DMS79 (cell line): ENCODE data around the gene PAPOLA.
A peak's percentile ranks its signal among the peaks of the same experiment; 100 is the strongest.
"Not testable (repeated sequence)": the region's sequence is repeated elsewhere in the genome, so short reads cannot be mapped to it uniquely, and the experiment has no call there.

ENCODE experiments used
- DNase-seq: peaks from one replicate; lab custom pipeline; 2025; lab: John Stamatoyannopoulos, UW

PAPOLA gene

DNA sequence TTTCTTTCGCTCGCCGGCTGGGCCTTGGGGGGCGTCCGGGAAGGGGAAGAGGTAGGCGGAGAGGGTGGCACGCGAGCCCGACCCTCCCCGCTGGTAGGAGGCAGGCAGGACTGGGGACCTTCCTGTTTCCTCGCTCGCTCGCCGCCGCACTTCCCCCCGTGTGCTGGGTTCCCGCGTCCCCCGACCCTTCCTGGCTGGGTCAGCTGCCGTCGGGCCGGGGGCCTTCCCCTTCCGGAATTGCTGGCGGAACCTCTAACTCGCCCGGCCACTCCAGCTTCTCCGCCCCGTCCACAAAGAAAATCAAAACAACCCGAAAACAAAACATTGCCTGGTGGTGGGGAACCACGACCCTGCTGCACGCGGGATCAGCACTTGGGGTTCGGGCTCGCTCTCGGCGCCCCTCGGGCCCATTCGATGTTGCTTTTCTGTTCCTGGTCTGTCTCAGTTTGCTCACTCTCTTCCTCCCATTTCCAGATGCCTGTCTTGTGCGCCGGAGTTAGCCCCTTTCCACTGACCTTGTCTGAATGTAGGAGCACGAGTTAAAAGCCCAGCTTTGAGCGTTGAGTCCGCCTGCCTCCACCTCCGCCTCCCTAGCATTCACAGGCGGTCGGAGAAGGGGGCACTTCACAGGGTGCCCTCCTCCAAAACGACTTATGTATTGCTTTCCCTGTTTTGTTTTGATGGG is 581 bp downstream of the PAPOLA start:
- DNase-seq: peak; percentile 52

DNA sequence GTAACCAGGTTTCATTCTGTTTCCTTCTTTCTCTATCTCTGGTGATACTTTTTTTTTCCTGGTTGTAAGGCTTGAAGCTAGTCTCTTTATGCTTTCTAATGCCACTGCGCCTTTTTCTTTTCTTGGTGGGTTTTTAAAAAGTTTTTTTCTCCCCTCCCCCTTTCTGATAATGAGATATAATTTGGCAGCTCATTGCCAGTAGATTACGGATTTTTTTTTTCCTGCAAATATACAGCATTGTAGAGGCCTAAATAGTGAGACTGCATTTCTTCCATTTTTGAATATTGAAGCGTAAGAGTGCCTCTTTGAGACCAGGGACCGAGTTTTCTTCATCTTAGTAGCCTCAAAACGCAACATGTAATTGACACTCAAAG is 1.1 kb downstream of the PAPOLA start:
- no peak for DNase-seq

DNA sequence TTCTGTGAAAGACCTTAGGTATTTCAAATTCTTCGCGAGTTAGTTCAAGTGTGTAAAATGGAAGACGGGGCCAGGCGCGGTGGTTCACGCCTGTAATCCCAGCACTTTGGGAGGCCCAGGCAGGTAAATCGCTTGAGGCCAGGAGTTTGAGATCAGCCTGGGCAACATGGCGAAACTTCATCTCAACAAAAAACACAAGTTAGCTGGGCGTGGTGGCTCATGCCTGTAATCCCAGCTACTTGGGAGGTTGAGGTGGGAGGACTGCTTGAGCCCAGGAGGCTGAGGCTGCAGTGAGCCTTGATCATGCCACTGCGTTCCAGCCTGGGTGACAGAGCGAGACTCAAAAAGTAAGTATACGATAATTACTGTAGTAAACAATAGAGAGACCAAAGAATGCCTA is 2.2 kb downstream of the PAPOLA start:
- not testable (repeated sequence) for DNase-seq

DNA sequence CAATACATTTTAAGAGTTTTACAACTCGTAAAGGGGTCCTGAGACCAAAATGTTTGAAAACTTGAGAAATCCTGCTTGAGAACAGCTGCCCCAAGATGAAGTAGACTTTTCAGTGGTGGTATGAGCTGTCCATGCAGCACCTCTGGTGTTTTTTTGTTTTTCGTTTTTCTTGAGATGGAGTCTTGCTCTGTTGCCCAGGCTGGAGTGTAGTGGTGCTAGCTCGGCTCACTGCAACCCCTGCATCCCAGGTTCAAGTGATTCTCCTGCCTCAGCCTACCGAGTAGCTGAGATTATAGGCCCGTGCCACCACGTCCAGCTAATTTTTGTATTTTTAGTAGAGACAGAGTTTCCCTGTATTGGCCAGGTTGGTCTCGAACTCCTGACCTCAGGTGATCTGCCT is 5.5 kb downstream of the PAPOLA start:
- no peak for DNase-seq

DNA sequence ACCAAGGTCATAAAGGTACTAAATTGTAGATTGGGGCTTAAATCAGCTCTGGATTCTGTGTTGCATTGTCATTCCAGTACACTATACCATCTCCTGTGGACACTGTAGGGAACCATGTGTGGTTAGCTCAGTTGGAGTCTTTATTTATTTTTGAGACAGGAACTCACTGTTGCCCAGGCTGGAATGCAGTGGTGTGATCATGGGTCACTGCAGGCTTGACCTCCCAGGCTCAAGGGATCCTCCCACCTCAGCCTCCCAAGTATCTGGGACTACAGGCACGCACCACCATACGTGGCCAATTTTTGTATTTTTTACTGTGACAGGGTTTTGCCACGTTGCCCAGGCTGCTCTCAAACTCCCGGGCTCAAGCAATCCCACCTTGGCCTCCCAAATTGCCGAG is 6.7 kb downstream of the PAPOLA start:
- DNase-seq: no peak

DNA sequence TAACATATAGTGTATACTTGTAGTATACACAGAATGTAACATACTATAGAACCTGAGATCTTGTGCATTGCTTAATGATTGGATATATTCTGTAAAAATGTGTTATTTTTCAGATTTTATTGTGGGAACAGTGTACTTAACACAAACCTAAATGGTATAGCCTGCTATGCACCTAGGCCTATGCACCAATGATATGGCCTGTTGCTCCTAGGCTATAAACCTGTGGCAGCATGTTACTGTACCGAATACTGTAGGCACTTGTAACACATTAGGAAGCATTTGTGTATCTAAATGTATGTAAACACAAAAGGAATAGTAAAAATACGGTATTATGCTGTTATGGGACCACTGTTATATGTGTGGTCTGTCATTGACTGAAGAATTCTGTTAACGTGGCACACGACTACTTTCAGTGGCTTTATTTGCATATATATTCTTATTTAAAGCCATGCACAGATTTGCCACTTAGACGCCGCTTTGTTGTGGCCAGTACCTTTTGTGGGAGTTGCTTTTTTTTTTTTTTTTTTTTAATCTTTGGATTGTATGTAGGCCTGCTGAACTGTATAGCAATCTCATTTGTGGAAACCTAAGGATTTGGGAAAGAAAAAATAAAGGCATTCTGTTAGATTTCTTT is 7.4 kb downstream of the PAPOLA start:
- DNase-seq: no peak

DNA sequence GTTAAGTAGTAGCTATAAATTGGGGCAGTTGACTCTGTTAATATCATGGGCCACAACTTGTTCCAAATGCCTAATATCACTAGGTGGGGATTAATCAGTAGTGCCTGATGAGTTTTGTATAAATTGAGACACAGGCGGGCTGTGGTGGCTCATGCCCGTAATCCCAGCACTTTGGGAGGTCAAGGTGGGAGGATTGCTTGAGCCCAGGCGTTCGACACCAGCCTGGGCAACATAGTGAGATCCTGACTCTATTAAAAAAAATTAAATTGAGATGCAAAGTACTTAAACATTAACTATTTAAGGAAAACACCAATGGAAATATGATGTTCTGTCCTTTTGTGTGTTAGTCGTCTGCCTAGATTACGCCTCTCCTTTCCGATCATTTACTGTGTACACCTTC is 9.0 kb downstream of the PAPOLA start:
- DNase-seq: no peak

DNA sequence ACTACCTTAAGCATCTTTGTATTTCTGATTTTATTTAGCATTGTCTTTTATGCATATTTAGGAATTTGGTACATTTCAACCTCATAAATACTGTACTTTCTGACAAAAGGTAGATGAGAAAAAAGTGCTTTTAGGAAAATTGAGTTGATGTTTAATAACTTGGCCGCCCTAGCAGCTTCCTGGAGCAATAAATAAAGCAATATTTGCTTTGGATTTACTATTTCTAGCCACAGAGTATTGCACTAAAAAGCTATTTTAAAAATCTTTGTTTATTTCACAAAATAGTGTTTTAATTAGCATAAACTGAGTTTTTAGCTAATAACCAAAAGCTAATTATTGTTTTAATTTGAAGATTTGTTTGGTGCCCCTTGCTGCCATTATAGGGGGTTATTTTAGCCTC is 9.5 kb downstream of the PAPOLA start:
- no peak for DNase-seq

DNA sequence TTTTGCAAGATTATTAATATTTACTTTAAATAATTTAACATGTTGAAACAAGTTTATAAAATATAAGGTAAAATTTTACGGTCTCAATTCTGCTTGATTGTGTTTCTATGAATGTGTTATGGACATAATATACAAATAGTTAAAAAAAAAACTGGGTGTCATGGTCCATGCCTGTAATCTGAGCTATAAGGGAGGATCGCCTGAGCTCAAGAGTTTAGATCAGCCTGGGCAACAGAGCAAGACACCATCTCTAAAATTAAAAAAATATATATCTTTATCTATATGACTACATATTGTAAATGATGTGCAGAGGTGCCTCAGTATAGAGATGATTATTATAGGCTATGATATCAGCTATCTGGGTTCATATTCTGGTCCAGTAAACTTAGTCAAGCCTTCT is 9.9 kb downstream of the PAPOLA start:
- DNase-seq: no peak

DNA sequence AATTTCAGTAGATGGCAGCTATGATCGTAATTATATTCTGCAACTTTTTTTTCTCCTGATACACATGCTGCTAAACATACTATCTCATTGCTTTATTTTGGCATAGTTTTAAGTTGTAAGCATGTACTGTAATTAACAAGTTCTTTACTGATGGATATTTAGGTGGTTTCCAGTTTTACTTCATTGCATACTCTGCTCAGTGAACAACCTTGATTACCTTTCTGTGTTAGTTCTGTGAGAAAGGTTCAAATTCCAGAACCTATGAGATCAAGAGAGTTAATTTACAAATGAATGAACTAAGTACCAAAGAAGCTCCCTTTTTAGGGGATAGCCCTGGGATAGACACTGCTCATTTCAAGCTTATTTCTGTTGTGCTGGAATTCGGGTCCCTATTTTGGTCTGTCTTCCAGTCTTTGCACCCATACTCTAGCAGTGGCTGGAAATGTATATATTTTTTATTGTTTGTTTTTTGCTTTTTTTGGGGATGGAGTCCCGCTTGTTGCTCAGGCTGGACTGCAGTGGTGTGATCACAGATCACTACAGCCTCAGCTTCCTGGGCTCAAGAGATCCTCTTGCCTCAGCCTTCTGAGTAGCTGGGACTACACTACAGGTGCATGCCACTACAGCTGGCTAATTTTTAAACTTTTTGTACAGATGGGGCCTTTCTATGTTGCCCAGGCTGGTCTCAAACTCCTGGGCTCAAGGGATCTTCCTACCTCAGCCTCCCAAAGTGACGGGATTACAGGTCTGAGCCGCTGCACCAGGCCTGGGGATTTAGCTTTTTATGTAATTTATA is 10.6 kb downstream of the PAPOLA start:
- no peak for DNase-seq

DNA sequence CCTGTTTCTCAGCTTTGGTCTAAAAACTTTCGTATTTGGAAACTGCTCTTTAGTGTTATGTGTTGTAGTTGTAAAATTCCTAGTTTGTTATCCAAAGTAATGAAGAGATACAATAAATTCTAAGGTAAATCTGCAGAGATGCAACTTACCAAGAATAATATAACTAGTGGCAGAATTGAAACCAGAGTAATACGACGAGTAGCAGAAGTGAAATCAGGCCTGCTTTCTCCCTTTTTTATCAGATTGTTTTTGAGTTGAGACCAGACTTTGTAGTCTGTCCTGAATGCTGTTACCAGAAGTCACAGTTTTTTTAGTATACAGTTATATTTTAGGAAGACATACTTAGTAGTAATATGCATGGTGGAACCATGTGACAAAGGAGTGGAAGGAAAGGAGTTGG is 12.5 kb downstream of the PAPOLA start:
- DNase-seq: no peak

DNA sequence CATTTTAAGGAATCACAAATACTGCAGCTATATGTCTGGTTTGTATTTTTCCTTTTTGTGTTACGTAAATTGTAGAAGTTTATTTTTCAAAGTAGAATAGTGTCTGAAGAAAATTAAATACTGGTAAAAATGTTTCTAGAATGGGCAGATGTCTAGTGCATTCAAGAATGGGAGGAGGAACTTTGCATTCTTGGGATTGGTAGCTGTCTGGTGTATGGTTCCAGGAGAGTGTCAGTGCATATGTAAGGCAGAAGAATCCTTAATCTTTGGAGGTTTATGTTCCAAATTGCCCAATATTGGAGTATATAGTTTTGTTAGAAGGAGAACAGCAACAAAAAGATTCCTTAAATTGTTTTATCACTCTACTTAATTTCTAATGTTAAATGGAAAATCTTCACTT is 13.5 kb downstream of the PAPOLA start:
- DNase-seq: no peak

DNA sequence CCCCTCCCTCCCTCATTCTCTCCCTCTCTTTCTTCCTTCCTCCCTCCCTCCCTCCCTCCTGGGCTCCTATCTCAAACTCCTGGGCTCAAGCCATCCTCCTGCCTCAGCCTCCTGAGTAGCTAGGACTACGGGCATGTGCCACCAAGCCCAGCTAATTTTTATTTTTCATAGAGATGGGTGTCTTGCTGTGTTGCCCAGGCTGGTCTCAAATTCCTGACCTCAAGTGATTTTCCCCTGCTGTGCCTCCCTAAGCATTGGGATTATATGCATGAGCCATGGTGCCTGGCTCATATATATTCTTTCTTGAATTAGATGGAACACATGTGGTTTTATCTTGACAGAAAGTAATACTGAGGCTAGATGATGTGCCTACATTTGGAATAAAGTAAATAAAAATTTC is 14.2 kb downstream of the PAPOLA start:
- DNase-seq: no peak

DNA sequence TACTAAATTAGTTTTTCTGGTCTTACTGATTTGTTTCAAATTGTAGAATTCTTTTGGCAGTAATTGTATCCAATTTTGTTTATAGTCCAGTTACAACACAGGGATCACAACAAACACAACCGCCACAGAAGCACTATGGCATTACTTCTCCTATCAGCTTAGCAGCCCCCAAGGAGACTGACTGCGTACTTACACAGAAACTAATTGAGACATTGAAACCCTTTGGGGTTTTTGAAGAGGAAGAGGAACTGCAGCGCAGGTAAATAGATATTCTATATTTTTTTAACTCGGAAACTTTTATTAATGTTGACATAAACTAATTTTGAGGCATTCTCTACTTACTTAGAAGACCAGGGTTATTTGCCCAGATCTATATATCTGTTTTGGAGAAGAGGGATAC is 17.8 kb downstream of the PAPOLA start:
- DNase-seq: no peak

DNA sequence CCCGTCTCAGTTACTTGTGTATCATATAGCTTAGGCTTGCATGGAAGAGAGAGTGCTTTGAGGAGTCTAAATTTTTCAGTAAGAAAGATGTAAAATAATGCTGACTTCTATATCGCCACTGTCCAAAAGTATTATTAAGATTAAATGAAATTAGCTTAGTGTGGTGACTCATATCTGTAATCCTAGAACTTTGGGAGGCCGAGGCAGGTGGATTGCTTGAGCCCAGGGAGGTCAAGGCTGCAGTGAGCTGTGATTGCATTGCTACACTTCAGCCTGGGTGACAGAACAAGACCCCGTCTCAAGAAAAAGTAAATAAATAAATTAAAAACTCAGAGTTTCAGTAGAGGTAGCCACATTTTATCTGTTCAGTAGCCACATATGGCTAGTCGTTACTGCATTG is 23.3 kb downstream of the PAPOLA start:
- DNase-seq: no peak

DNA sequence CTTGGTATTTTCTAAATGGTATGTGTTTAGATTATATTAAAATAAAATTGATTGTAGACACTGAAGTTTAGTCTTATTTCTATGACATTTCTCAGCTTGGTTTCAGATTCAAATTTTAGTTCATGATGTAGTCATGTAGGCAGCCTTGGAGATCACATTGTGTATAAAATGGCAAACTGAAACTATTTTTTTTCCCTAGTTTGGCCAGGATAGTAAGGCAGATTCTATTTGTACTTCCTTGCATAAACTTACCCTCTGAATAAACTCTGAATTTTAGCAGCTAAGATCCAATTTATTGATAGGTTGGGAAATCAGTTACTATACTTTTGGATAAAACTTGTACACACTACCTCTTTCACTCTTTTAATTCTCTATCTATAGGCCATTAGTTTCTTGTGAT is 30.4 kb downstream of the PAPOLA start:
- no peak for DNase-seq

DNA sequence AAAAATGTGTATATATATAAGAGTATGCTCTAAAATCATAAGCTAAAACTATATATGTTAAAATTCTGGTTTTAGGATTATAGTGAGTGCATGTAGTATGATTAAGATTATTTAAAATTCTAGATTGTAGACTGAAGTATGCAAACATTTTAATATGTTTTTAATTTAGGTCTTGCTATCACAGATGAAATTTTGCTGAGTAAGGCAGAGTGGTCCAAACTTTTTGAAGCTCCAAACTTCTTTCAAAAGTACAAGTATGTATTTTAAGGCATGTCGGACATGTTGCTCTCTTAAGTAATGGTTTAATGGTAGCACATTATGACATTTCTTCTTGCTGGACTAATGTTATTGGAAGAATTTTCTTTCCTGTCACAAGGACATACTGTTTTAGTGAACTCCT is 34.6 kb downstream of the PAPOLA start:
- DNase-seq: no peak

DNA sequence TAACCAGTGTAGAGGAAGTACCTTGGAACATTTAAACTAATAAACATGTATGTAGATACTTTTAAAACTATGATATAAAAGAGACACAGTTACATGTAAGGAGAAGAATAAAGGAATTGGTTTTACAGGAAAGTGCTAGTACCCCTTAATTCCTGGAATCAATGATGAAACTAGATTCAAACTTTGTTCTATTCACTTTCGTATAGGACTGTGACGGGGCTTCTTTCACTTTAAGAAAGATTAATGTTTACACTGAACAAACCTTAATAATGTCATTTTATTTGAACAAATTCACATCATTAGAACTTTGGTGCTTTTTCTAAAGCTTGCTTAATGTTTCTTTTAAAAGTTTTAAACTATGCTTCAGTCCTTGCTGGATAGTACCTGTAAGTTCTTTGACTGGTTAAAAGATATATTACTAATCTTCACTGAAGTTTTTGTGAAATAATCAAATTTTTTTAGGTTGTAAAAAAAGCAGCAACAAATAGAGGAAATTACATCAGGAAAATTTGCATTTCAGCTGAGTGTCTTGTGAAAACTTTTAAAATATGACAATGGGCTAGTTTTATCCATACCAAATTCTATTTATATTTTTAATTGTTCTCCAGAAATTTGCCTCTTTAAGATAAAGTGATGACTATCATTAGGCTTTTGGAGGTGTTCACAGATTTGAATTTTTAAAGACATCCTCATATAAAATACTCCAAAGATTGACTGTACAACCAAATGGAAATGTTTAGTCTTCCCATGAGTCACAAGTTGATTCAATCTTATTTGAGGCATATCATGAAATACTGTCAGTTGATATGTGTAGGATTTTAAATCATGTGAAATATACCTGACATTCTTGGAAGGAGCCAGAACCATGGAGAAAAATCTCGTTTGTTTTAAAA is 36.2 kb downstream of the PAPOLA start:
- DNase-seq: no peak

DNA sequence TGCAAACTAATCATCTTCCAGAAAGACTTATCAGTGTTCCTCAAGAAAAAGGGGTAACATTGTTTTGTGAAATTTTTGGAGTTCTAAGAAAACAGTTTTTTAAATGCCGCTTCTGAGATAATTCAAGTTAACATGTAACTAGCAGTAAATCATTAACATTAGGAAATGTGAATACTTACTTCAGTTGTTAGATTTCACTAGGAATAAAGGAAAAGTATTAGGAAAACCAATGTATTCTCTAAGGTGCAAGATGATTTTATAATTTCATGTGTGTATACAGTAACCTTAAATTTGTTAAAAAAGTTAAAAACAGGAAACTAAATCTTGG is 36.8 kb downstream of the PAPOLA start:
- DNase-seq: no peak

DNA sequence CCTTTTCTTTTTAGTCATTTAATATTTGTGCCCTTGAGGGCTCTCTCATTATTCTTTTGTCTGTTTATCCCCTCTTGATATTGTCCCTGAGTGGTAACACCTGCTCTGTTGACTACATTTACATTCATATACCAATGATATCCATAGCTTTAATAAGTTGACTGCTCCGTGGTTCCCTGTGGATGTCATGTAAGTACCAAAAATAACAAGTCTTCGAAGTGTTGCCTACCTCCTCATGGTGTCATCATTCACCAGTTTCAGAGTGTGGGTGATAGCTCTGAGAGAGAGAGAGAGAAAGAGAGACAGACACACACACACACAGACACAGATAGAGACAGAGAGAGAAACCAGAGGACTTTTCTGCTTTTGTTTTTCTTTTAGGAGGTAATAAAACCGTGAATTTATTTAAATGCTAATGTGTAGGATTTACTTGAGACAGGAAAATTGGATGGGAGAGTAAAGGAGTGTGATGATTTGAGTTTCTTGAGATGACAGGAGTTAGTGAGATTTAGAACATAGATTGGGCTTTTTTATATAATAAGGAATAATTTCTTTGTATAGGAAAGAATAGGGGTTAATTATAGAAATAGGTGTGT is 52.2 kb downstream of the PAPOLA start:
- DNase-seq: no peak

DNA sequence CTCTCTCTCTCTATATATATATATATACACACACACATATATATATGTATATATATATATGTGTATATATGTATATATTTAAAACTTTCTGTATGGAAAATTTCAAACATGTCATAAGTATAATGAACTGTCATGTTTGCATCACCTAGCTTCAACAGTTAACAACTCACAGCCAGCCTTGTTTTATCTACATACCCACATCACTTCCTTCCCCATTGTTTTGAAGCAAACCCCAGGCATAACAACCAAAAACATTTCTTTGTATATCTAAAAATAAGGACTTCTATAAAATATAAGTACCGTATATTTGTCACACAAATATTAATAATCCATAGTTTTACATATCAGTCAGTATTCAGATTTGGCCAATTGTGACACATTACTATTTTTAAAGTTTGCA is 57.4 kb downstream of the PAPOLA start:
- DNase-seq: no peak

DNA sequence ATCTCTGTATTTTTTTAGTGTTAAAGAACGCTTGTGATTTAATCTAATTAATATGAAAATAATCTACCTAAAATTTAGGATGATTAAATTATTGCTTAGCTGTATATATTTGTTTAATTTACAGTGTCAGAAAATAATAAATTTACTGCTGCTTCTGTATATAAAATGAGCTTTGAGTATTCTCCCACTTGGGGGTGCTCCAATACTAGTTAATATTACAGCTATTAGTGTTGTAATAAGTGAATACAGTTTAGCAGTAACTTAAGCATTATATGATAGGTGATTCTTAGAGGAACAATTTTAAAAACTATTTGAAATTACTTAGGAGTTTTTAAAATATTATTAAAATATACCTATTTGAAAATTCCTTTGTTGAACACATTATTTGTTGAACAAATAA is 62.2 kb downstream of the PAPOLA start:
- no peak for DNase-seq
